ENCODE data around the gene EDC4.

EDC4 gene

GRCh38 chr16:67928147-67928546 is 55.3 kb downstream of the EDC4 start:
- DNase-seq (ENCODE audit: insufficient read length, low spot score) (no peak), FAIRE-seq (no peak)

- peak; percentile 78 for DNase-seq (ENCODE audit: insufficient read length, low spot score)
- peak; percentile 89 for FAIRE-seq
Measured at GRCh38 chr16:67928561-67929364, 55.9 kb downstream of the EDC4 start.

DNA sequence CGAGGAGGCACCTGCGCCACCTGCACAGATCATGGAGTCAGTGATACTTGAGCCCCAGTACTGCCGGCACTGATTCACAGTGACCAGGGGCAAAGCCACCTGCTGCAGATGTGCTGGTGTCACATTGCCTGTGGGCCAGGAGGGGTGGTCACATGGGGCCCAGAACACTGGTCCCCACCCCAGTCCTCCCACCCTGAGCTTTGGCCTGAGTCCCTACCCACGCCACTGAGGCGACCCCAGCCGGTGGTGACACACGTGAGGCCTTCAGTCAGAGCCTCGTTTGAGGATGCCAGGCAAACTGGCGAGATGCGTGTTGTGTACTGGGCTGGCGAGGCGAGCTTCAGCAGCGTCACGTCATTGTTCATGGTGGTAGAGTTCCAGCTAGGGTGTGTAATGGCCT is 57.3 kb downstream of the EDC4 start:
- DNase-seq (ENCODE audit: insufficient read length, low spot score) (no peak), FAIRE-seq (no peak)

- DNase-seq (ENCODE audit: insufficient read length, low spot score) (no peak), FAIRE-seq (no peak)
Measured at GRCh38 chr16:67930678-67931211, 57.9 kb downstream of the EDC4 start.
